GM23338 (cell line): ENCODE results near the gene S100A8. TPM values are rescaled to one million over a fixed set of nuclear protein-coding genes. Genes with fewer than 3 reads are reported as not detected.

Experiments
- ATAC-seq: fragments of 200-7000 bp; cut with Tn5 transposase; 3 replicates; pipeline ENCODE4 v1.9.1; 2020
- DNase-seq: peaks from one replicate; pipeline ENCODE4 v3.0.0-alpha.2; 2015; ENCODE audit warnings: low spot score
- H2AFZ ChIP-seq: fragments of 200-600 bp; sonication (generic); 2 replicates; pipeline ENCODE4 v1.8.0; 2016; ENCODE audit warnings: antibody characterized with exemption, mild to moderate bottlenecking, moderate library complexity
- H3F3A ChIP-seq: fragments of 200-600 bp; sonication (generic); replicated peaks from 2 replicates; pipeline ENCODE4 v1.8.0; 2017; ENCODE audit warnings: antibody characterized with exemption, mixed run types, low read depth
- H3K27ac ChIP-seq: fragments of 200-600 bp; sonication (generic); 2 replicates; pipeline ENCODE4 v1.6.1; 2016; ENCODE audit warnings: low read depth
- H3K27me3 ChIP-seq: fragments of 200-600 bp; sonication (generic); 2 replicates; pipeline ENCODE4 v1.8.0; 2016; ENCODE audit warnings: mild to moderate bottlenecking, mixed run types, moderate library complexity; ENCODE audit not compliant: insufficient read depth
- H3K36me3 ChIP-seq: fragments of 200-600 bp; sonication (generic); 2 replicates; pipeline ENCODE4 v1.8.0; 2016; ENCODE audit warnings: mild to moderate bottlenecking; ENCODE audit not compliant: insufficient read depth
- H3K4me1 ChIP-seq: fragments of 200-600 bp; sonication (generic); 2 replicates; pipeline ENCODE4 v1.8.0; 2016; ENCODE audit warnings: mild to moderate bottlenecking, moderate library complexity; ENCODE audit not compliant: insufficient read depth
- H3K4me2 ChIP-seq: fragments of 200-600 bp; sonication (generic); 2 replicates; pipeline ENCODE4 v1.7.1; 2017; ENCODE audit warnings: mixed run types
- H3K4me3 ChIP-seq: fragments of 200-600 bp; sonication (generic); 2 replicates; pipeline ENCODE4 v1.6.1; 2016; ENCODE audit warnings: mixed run types
- H3K79me2 ChIP-seq: fragments of 200-600 bp; sonication (generic); replicated peaks from 2 replicates; pipeline ENCODE4 v1.8.0; 2017; ENCODE audit warnings: mild to moderate bottlenecking; ENCODE audit not compliant: insufficient read depth
- H3K9me2 ChIP-seq: fragments of 200-600 bp; sonication (generic); 2 replicates; pipeline ENCODE4 v1.8.0; 2017; ENCODE audit not compliant: insufficient read depth
- H4K20me1 ChIP-seq: fragments of 200-600 bp; sonication (generic); replicated peaks from 2 replicates; pipeline ENCODE4 v1.8.0; 2017; ENCODE audit warnings: mild to moderate bottlenecking; ENCODE audit not compliant: insufficient read depth
- H3K27ac Mint-ChIP-seq: 2 replicates; pipeline ENCODE4 v1.8.0; 2020; ENCODE audit warnings: inconsistent platforms, mild to moderate bottlenecking, moderate library complexity, mixed read lengths
- H3K27me3 Mint-ChIP-seq: 3 replicates; pipeline ENCODE4 v1.8.0; 2022; ENCODE audit warnings: low read depth, mild to moderate bottlenecking, moderate library complexity, mixed read lengths, inconsistent platforms; ENCODE audit not compliant: insufficient read depth, poor library complexity
- H3K36me3 Mint-ChIP-seq: 3 replicates; pipeline ENCODE4 v1.8.0; 2021; ENCODE audit warnings: low read depth, mild to moderate bottlenecking, inconsistent platforms, moderate library complexity, mixed read lengths
- H3K4me1 Mint-ChIP-seq: 3 replicates; pipeline ENCODE4 v1.8.0; 2020; ENCODE audit warnings: mild to moderate bottlenecking, inconsistent platforms, mixed read lengths
- H3K4me3 Mint-ChIP-seq: 3 replicates; pipeline ENCODE4 v1.8.0; 2021; ENCODE audit warnings: moderate library complexity, mild to moderate bottlenecking, inconsistent platforms, mixed read lengths
- H3K9me3 Mint-ChIP-seq: 3 replicates; pipeline ENCODE4 v1.8.0; 2020; ENCODE audit warnings: moderate library complexity, mild to moderate bottlenecking, inconsistent platforms, mixed read lengths
- EZH2 ChIP-seq: fragments of 200-600 bp; sonication (generic); IDR thresholded peaks from one replicate; pipeline ENCODE4 v1.8.0; 2017; ENCODE audit warnings: antibody characterized with exemption, mild to moderate bottlenecking, low read depth; ENCODE audit not compliant: unreplicated experiment
- JUNB ChIP-seq: IDR thresholded peaks from one replicate; pipeline ENCODE4 v1.6.1; 2016; ENCODE audit warnings: antibody characterized with exemption; ENCODE audit not compliant: unreplicated experiment
- NANOG ChIP-seq: IDR thresholded peaks from 2 replicates; pipeline ENCODE4 v1.6.1; 2016; ENCODE audit warnings: antibody characterized with exemption, borderline replicate concordance
- POLR2AphosphoS5 ChIP-seq: IDR thresholded peaks from 2 replicates; pipeline ENCODE4 v1.6.1; 2016; ENCODE audit warnings: antibody characterized with exemption, low read depth
- REST ChIP-seq: IDR thresholded peaks from one replicate; pipeline ENCODE4 v1.6.1; 2018; ENCODE audit warnings: antibody characterized with exemption; ENCODE audit not compliant: unreplicated experiment
- ZNF114 ChIP-seq: fragments of 250-450 bp; sonication (Bioruptor Pico); IDR thresholded peaks from 2 replicates; pipeline ENCODE4 v1.5.0; 2020; ENCODE audit warnings: mild to moderate bottlenecking, moderate library complexity
- ZNF331 ChIP-seq: fragments of 250-450 bp; sonication (Bioruptor Pico); IDR thresholded peaks from 2 replicates; pipeline ENCODE4 v1.5.0; 2020; ENCODE audit warnings: low read depth, mild to moderate bottlenecking, moderate library complexity
- polyA plus RNA-seq: library from polyadenylated mRNA; unstranded; fragments of >200 nt; fragmentation: Nextera tagmentation; extraction: Ambion mirVana; gene quantifications from 2 replicates; pipeline ENCODE4 v1.2.1, GENCODE V29; 2016
- total RNA-seq: library from RNA; depleted of rRNA; stranded (reverse); fragments of >200 nt; shearing (Covaris generic); gene quantifications from 2 replicates; pipeline ENCODE4 v1.2.3, GENCODE V29; 2014
- TF ChIP-seq, protein P1 (sequence below), 2 experiments: fragments of 200-600 bp in 1 of 2; sonication (generic) in 1 of 2; conservative IDR thresholded peaks; 2 replicates each; pipeline versions ENCODE4 v1.5.1 to v1.6.1; 2016 to 2017; ENCODE audit warnings: antibody characterized with exemption in 2 of 2, low read depth in 2 of 2, mild to moderate bottlenecking in 2 of 2, moderate library complexity in 1 of 2

The S100A8 gene
- total and polyA plus RNA-seq, 2 experiments from 2014 or later: not detected

GRCh38 chr1:153358691-153358975 lies 32.2 kb downstream of the S100A8 start (continued):
- TF ChIP-seq REST: no peak
- TF ChIP-seq EZH2: no peak
- TF ChIP-seq POLR2AphosphoS5: no peak

DNA sequence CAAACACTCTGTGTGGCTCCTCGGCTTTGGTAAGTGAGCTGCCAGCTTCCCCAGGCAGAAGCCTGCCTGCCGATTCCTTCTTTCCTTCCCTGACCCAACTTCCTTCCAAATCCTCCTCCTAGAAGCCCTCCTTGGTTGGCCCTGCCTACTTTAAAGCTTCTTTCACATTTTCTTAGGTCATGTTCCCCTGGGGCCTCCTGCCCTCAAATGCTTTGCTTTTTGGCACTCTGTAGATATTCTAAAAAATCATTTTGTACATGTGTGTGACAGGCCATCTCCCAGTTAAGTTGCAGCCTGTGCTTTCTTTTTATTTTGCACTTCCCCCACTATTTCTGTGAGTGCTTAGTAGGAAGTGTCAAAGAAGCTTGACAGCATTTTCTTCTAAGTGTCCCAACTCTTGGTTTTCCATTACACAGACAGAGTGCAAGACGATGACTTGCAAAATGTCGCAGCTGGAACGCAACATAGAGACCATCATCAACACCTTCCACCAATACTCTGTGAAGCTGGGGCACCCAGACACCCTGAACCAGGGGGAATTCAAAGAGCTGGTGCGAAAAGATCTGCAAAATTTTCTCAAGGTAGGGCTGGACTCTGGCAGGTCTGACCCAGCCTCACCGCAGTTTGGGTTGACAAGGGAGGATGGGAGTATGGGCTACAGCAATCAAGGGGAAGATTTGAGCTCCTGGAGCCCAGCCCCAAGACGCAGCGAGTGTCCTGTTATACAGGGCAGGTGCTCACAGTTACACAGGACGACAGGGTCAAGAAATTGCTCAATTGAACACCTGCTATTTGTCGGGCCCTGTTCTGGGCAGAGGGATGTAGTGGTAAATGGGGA lies 32.8 kb downstream of the S100A8 start, which contains the start of gene S100A9:
Gene S100A9 (plus strand): TSS at position 2 of the 838 bp plus-strand sequence. CDS start 430 bp downstream, at position 432.
- no peak for ATAC-seq
- H3K4me3 Mint-ChIP-seq: no peak within 1 kb of the TSS

More for the DNA sequence above, 32.8 kb downstream of the S100A8 start, which contains the start of gene S100A9:
- H3K36me3 Mint-ChIP-seq: no peaks in the 10 kb centered on the region
- DNase-seq: no peak
- Histone ChIP-seq H3K9me2 (no peaks in the 10 kb centered on the region), H2AFZ (peak within 1 kb of the TSS; percentile 74), H3K4me2 (no peak within 1 kb of the TSS), H4K20me1 (no peaks in the 10 kb centered on the region), H3K27ac (no peak within 1 kb of the TSS), H3K36me3 (no peaks in the 10 kb centered on the region), H3K4me3 (no peak within 1 kb of the TSS), H3K4me1 (no peaks in the 10 kb centered on the region), H3K79me2 (no peaks in the 10 kb centered on the region), H3F3A (no peaks in the 10 kb centered on the region), H3K27me3 (no peaks in the 10 kb centered on the region)
- H3K27ac Mint-ChIP-seq: no peak within 1 kb of the TSS
- peaks cover 5% of the 10 kb centered on the region for H3K27me3 Mint-ChIP-seq
- TF ChIP-seq, protein P1, sequence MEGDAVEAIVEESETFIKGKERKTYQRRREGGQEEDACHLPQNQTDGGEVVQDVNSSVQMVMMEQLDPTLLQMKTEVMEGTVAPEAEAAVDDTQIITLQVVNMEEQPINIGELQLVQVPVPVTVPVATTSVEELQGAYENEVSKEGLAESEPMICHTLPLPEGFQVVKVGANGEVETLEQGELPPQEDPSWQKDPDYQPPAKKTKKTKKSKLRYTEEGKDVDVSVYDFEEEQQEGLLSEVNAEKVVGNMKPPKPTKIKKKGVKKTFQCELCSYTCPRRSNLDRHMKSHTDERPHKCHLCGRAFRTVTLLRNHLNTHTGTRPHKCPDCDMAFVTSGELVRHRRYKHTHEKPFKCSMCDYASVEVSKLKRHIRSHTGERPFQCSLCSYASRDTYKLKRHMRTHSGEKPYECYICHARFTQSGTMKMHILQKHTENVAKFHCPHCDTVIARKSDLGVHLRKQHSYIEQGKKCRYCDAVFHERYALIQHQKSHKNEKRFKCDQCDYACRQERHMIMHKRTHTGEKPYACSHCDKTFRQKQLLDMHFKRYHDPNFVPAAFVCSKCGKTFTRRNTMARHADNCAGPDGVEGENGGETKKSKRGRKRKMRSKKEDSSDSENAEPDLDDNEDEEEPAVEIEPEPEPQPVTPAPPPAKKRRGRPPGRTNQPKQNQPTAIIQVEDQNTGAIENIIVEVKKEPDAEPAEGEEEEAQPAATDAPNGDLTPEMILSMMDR (conservative IDR thresholded peaks at IDR 0.05; ENCODE audit: low read depth in 2 of 2): no peak
- TF ChIP-seq NANOG (no peak), REST (no peak), JUNB (no peak), ZNF114 (CRISPR knock-in tag) (no peak), ZNF331 (CRISPR knock-in tag) (no peak)
- no peaks in the 10 kb centered on the region for H3K9me3 Mint-ChIP-seq
- H3K4me1 Mint-ChIP-seq: peaks cover 8% of the 10 kb centered on the region; the same call in 1 of the 3 replicates
